Ramos (cell line): ENCODE results near the gene NUF2.
"Not testable (repeated sequence)": the region's sequence is repeated elsewhere in the genome, so short reads cannot be mapped to it uniquely, and the experiment has no call there.

Source experiments
- in situ Hi-C: fragments of 300-500 bp; cut with MboI; formaldehyde crosslinking; loops from one replicate; pipeline ENCODE4 v1.14.3; 2022; ENCODE audit warnings: low sequenced_read_pairs; ENCODE audit not compliant: unreplicated experiment

Gene NUF2

GRCh38 chr1:163321311-163322305 is at the start of gene NUF2:
Gene NUF2 (plus strand): TSS chr1:163321954. CDS start chr1:163326052, 4,098 bp downstream.
- in situ Hi-C loops, result loop anchor here (25.0 kb wide), 1 partner anchor 459 kb away; the partner anchor contains the start of gene CCDC190

DNA sequence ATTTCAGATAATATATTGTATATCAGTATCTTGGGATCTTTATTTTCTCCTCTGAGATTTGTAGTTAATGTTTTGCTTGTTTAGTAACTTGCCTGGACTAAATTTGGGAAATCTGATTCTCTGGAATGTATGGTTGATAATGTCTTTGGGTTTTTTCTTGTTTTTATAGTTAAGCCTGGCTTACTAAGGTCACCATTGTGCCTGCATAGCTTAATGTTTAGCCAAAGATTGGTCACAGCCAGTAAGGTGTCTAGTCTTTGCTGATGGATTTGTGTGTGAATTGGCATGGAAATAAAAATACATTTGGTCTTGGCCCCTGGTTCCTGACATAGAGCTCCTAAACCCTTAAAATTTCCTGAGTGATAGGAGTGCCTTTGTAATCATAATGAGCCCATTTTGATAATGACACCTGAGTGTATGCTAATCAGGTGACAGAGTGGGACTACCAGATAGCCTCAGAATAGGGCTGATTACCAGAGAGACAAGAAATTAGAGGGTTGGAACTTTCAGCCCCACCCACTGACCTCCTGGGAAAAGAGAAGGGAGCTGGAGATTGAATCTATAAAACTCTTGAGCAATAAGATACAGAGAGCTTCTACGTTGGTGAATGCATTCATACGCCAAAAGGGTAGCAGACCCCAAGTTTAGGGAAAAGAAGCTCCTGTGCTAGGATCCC is 47.9 kb upstream of the NUF2 start:
- in situ Hi-C loops, result no loop called here

- in situ Hi-C loops, result no loop called here
These were observed 46.5 kb upstream of the NUF2 start for GRCh38 chr1:163275222-163275621.

DNA sequence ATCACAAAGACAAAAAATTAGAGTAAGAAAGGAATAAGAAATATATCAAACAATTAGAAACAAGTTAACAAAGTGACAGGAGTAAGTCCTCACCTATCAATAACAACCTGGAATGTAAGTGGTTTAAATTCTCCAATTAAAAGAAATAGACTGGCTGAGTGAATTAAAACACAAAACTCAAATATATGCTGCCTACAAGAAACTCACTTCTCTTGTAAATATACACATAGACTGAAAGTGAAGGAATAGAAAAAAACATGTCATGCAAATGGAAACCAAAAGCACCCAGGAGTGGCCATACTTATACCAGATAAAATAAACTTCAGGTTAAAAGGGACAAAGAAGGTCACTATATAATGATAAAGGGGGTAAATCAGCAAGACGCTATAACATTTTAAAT is 43.2 kb upstream of the NUF2 start:
- in situ Hi-C loops, result no loop called here

- in situ Hi-C loops, result not testable (repeated sequence)
These were observed 36.9 kb upstream of the NUF2 start for GRCh38 chr1:163284867-163285266.

GRCh38 chr1:163290025-163290640 is 31.6 kb upstream of the NUF2 start:
- in situ Hi-C loops, result no loop called here

DNA sequence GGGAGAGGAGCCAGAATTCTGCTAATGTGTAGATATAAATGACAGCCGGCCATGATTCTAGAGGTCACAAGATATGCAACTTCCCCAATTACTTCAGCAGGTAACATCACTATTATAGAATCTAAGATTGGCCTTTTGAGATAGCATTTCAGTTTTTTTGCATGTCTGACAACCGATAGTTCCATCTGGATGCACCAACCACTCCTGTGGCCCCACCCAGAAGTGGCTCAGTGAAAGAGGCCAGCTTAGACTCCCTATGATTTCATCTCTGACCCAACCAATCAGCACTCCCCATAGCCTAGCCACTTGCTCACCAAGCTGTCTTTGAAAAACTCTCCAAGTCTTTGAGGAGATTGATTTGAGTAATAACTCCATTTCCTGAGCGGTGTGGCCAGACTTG is 30.3 kb upstream of the NUF2 start:
- in situ Hi-C loops, result no loop called here

- in situ Hi-C loops, result not testable (repeated sequence)
These were observed 29.6 kb upstream of the NUF2 start for GRCh38 chr1:163292153-163292552.

- in situ Hi-C loops, result not testable (repeated sequence)
These were observed 28.3 kb upstream of the NUF2 start for GRCh38 chr1:163293497-163293896.

- in situ Hi-C loops, result no loop called here
These were observed 25.8 kb upstream of the NUF2 start for GRCh38 chr1:163295949-163296348.

GRCh38 chr1:163296504-163297263 is 25.1 kb upstream of the NUF2 start:
- in situ Hi-C loops, result no loop called here

- in situ Hi-C loops, result no loop called here
These were observed 23.4 kb upstream of the NUF2 start for GRCh38 chr1:163298365-163298764.

- in situ Hi-C loops, result loop anchor here (25.0 kb wide), 1 partner anchor 438 kb away; the partner anchor contains the start of gene CCDC190
These were observed 21.2 kb upstream of the NUF2 start for GRCh38 chr1:163300568-163300967.

- in situ Hi-C loops, result loop anchor here (25.0 kb wide), 1 partner anchor 441 kb away; the partner anchor contains the start of gene CCDC190
These were observed 18.2 kb upstream of the NUF2 start for GRCh38 chr1:163303561-163303960.

GRCh38 chr1:163305441-163305840 is 16.3 kb upstream of the NUF2 start:
- in situ Hi-C loops, result loop anchor here (25.0 kb wide), 1 partner anchor 443 kb away; the partner anchor contains the start of gene CCDC190

GRCh38 chr1:163307479-163308171 is 14.1 kb upstream of the NUF2 start:
- in situ Hi-C loops, result loop anchor here (25.0 kb wide), 1 partner anchor 445 kb away; the partner anchor contains the start of gene CCDC190

- in situ Hi-C loops, result loop anchor here (25.0 kb wide), 1 partner anchor 447 kb away; the partner anchor contains the start of gene CCDC190
These were observed 12.9 kb upstream of the NUF2 start for GRCh38 chr1:163308811-163309210.

GRCh38 chr1:163315773-163316374 is 5.9 kb upstream of the NUF2 start:
- in situ Hi-C loops, result loop anchor here (25.0 kb wide), 1 partner anchor 454 kb away; the partner anchor contains the start of gene CCDC190
